Measurements from ENCODE around the gene CYP1B1.
"Not testable (repeated sequence)": the region's sequence is repeated elsewhere in the genome, so short reads cannot be mapped to it uniquely, and the experiment has no call there.

Gene CYP1B1

GRCh38 chr2:38075507-38076151, at the start of gene CYP1B1:
Gene CYP1B1 (minus strand): TSS chr2:38076151. CDS start chr2:38075388, 763 bp downstream.
- no peak for FAIRE-seq

- no peak for FAIRE-seq
Observed at GRCh38 chr2:38125007-38125406, 49.1 kb upstream of the CYP1B1 start.

DNA sequence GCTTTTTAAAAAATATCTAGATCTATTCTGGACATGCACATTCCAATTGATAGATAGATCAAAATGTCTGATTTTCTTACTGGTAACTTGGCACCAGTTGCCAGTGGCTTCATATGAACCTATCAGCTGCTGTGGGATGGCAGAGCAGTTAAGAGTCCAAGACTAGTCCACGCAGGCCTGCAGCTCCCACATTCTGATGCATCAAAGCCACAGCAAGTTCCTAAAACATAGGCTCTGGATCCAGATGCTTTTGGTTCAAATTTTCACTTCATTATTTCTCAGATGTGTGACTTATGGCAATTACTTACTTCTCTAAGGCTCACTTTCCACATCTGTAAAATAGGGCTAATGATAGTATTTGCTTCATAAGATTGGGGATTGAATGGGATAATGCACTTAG, 48.0 kb upstream of the CYP1B1 start:
- no peak for FAIRE-seq

DNA sequence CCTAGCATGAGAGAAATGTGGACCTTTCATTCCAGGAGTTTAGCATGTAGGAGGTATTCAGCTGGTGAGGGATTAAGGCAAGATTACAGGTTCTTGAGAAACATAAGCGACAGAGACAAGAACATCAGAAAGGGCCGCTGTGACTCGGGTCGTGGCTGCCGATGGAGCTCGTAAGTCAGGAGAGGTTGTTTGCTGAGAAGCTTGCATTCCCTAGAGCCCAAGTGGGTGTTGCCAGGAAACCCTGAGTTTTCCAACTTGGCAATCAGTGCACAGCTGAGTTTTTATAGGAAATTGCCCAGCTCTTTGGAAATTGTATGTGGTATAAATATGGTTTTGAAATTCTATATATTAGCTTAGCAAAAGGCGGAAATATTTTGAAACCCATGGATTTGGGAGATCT, 46.4 kb upstream of the CYP1B1 start:
- no peak for FAIRE-seq

DNA sequence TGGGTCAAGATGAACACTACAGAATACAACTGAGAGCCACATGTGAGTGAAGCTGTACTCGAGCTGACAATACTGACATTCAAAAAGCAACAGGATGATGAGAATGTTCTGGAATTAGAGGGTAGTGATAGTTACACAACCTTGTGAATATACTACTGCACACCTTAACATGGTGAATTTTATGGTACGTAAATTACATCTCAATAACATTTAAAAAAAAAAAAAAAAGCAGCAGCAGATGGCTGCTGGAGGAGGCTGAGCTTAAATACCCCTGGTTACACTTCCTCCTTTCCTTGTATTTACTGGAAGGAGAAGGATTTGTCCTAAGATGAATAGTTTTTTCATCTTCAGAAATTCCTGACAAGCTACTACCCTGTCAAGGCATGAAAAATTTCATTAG, 45.5 kb upstream of the CYP1B1 start:
- FAIRE-seq, result no peak

DNA sequence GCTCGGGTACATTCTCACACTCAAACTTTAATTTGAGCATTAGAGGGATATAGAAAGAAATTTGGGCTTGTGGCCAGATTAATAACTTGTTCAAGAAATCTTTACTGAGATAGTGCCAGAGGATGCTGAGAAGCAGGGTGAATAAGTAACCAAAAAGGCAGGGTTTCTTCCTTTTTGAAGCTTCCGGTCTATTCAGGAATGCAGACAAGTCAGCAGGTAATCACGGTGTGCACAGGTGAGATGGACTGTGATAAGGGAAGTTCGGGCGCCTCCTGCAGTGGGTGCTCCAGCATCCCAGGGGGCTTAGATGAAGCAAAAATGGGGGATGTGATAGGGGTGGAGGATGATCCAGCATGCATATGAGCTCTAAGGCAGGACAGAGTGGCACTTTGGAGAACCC, 44.9 kb upstream of the CYP1B1 start:
- no peak for FAIRE-seq

- FAIRE-seq, result no peak
Observed at GRCh38 chr2:38120264-38120592, 44.3 kb upstream of the CYP1B1 start.

DNA sequence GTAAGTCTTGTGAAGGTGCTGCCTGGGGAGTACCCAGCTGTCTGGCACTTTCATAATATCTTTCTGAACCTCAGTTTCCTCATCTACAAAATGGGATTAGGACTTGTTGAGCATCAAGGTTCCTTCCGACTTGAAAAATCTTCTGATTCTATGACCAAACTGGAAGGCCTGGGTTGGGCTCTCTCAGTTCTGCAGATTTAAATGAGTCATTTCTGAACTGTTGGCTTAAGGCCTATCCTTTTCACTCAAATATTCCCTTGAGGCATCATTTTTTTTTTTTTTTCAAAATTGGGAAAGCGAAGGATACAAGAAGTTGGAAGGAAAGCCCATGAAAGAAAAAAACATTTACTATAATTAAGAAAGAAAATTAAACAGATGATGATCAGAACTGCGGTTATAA, 40.8 kb upstream of the CYP1B1 start:
- FAIRE-seq, result no peak

- no peak for FAIRE-seq
Observed at GRCh38 chr2:38115216-38116032, 39.5 kb upstream of the CYP1B1 start.

GRCh38 chr2:38113981-38114708, 38.2 kb upstream of the CYP1B1 start:
- FAIRE-seq, result no peak

DNA sequence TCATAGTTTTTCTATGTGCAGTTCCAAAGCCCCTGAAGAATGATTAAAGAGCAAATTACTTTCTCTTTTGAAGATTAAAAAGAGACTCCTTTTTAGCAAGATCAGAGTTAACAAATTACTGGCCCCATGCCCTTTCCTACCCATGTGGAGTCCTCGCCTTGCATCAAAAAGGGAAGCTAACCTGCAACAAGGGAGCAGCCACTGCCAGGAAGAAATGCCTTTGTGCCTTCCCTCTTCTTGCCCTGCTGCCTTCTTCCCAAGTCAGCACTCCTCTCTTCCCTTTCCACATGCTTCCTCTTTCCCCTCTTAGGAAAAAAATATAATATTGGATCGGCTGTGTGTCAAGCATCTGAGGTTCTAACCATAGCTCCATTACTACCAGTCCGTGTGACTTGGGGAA, 37.1 kb upstream of the CYP1B1 start:
- no peak for FAIRE-seq

GRCh38 chr2:38111350-38111749, 35.4 kb upstream of the CYP1B1 start:
- not testable (repeated sequence) for FAIRE-seq

- FAIRE-seq, result no peak
Observed at GRCh38 chr2:38109732-38110181, 33.8 kb upstream of the CYP1B1 start.

GRCh38 chr2:38108907-38109731, 33.2 kb upstream of the CYP1B1 start:
- FAIRE-seq, result no peak

DNA sequence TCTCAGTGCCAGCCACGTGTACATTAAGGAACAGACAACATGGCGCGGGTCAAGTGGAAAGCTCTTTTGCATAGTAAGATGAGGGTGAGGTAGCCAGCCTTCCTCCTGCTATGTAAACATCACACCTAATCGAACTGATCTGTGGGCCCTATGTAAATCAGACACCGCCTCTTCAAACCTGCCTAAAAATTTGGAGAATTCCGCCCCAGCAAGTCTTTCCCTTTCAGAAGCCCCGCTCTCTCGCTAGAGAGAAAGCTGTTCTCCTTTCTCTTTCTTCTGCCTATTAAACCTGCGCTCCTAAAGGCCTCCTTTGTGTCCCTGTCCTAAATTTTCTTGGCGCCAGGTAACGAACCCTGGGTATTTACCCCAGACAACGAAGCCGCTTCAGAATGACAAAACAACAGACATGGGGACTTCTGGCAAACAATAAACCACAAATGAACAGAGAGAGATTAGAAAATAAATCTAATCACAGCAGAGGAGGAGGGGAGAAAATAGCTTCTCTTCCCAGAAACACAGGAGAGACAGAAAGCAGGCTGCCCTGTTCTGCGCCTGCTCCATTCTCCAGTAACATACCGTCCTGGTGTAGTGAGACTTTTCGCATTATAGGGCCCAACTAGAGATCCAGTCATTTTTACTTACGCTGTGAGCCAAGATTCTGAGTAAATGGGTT, 31.9 kb upstream of the CYP1B1 start:
- FAIRE-seq, result no peak

- no peak for FAIRE-seq
Observed at GRCh38 chr2:38106405-38107094, 30.6 kb upstream of the CYP1B1 start.

GRCh38 chr2:38105922-38106321, 30.0 kb upstream of the CYP1B1 start:
- FAIRE-seq, result no peak

DNA sequence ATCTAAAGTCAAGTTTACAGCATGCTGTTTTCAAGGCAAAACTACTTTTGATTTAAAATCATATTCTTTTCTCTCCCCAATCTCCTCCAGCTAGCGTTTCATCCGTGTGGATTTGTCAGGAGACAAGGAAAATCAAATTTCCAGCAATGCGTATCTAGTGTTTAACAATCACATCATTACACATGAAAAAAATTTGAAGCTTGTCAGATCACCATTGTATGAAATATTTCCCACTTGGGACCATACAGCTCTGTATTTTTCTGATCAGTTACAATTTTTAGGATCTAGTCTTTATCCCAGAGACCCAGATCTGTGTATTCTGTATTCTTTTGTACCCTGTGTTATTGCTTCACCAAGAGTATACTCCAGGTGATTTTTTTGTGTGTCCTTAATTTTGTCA, 28.6 kb upstream of the CYP1B1 start:
- no peak for FAIRE-seq

DNA sequence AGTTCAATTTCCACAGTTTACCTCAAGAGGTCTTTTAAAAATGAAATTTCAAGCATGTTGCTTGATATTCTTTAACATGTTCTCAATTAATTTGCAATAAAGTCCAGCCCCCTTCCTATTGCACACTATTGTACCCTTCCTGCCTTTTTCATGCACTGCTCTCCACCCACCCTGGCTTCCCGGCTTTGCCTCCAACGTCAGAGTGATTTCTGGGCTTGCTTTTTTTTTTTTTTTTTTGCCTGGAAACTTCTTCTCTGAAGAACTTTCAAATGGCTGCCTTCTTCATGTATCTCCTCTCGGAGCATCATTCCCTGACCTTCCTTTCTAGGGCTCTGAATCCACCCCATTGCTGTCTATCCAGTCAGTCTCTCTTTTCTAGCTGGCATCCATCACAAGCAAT, 24.4 kb upstream of the CYP1B1 start:
- no peak for FAIRE-seq

- FAIRE-seq, result no peak
Observed at GRCh38 chr2:38099099-38100028, 23.4 kb upstream of the CYP1B1 start.
